Ammon's horn (tissue), 1 donor: ENCODE measurements around the gene MDM2.
A peak's percentile ranks its signal among the peaks of the same experiment; 100 is the strongest.

Experiments
- DNase-seq: peaks from one replicate; pipeline ENCODE4 v3.0.0-alpha.2; 2016; ENCODE audit warnings: low spot score

Gene MDM2

DNA sequence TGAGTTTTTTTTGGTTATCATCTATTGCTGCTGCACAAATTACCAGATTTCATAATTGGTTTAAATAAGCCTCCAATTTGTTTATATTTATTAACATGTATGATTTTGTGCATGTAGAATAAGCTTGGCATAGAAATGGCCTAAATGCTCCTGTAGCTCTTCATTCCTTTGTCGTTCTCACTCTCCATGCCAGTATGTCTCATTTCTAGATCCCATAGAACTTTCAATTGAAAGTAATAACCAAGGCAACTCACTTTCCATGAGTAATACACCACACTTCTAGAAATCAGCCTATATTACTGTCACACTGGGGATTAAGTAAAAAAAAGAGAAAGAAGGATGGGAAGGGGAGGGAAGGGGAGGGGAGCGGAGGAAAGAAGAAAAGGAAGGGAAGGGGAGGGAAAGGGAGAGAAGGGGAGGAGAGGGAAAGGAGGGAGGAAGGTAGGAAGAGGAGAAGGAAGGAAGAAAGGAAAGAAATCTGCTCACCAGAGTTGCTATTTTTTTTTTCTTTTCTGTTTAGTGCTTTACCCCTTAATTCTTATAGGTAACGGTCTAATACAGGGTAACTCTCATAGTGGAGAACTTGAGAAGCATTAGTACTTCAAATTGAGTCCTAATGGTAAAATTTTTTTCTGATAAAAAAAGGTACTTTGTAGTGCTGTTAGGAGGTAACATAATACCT is 45.6 kb downstream of the MDM2 start:
- DNase-seq: no peak

- no peak for DNase-seq
These were observed 46.1 kb downstream of the MDM2 start for GRCh38 chr12:68854078-68854468.

DNA sequence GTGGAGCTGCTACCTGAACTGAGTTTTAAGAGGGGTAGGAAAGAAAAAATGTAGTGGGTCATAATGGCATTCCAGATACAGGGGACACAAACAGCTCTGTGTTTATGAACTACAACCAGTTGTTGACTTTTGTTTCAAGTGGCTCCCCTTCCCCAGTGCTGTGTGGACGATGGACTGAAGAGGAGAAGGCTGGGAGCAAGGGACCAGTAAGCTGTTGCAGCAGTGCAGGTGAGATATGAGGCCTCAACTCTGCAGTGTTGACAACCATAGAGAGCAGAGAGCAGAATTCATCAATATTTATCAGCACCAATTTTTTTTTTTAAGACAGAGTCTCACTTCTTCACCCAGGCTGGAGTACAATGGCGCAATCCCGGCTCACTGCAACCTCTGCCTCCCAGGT is 46.6 kb downstream of the MDM2 start:
- DNase-seq: no peak

DNA sequence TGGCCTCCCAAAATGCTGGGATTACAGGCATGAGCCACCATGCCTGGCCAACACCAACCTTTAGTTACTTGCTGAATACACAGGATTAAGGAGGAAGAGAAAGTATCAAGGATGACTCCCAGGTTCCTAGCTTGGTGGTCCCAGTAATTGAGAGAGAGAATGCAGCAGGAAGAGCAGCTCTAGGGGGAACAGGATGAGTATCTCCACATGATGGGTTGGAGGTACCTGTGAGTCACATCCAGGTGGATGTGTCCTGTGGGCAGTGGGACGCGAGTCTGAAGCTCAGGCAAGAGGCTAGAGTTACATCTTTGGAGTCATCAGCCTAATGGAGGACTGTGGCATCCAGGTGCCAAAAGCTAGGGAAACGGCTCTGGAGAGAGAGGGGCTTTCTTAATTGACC is 47.1 kb downstream of the MDM2 start:
- no peak for DNase-seq

GRCh38 chr12:68855771-68856170 is 47.8 kb downstream of the MDM2 start:
- no peak for DNase-seq

GRCh38 chr12:68856510-68856909 is 48.5 kb downstream of the MDM2 start:
- DNase-seq: no peak

GRCh38 chr12:68861890-68862289 is 53.9 kb downstream of the MDM2 start:
- DNase-seq: no peak

- no peak for DNase-seq
These were observed 55.3 kb downstream of the MDM2 start for GRCh38 chr12:68863109-68863770.

DNA sequence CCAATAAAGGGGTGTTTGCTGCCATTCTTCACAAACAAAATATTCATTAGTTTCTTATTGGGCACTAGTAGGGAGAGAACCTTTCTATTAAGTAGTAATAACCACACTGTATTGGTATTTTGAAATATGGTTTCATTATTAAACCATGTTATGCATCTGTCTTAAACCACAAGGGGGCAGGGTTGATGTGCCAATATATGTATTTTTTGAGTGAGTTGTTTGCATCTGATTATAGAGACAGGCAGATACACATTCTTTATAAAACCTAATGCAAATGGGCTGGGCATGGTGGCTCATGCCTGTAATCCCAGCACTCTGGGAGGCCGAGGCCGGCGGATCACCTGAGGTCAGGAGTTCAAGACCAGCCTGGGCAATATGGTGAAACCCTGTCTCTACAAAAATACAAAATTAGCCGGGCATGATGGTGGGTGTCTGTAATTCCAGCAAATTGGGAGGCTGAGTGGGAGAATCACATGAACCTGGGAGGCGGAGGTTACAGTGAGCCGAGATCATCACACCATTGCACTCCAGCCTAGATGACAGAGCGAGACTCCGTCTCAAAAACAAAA is 56.0 kb downstream of the MDM2 start:
- DNase-seq: peak; percentile 58

GRCh38 chr12:68864604-68865003 is 56.6 kb downstream of the MDM2 start:
- no peak for DNase-seq

GRCh38 chr12:68865399-68866164 is 57.6 kb downstream of the MDM2 start:
- no peak for DNase-seq

DNA sequence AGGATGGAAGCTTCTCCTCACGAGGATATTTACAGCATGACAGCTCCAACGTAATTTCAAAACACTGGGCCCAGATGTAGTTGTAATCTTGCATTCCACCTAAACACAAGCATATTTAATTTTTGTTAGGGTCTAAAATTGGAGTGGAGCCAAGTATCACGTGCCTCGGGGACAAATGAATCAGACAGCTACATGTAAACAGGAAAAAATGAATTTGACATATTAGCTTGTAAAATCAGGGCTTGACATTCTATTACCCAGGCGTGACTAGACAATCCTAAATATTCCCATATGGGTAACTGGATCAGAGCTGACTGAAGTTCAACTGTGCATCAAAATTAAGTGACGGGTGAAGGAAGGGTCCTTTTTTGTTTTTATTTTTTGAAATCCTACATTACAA is 59.0 kb downstream of the MDM2 start:
- DNase-seq: no peak

- no peak for DNase-seq
These were observed 59.6 kb downstream of the MDM2 start for GRCh38 chr12:68867606-68868005.

- no peak for DNase-seq
These were observed 60.2 kb downstream of the MDM2 start for GRCh38 chr12:68868043-68868790.

DNA sequence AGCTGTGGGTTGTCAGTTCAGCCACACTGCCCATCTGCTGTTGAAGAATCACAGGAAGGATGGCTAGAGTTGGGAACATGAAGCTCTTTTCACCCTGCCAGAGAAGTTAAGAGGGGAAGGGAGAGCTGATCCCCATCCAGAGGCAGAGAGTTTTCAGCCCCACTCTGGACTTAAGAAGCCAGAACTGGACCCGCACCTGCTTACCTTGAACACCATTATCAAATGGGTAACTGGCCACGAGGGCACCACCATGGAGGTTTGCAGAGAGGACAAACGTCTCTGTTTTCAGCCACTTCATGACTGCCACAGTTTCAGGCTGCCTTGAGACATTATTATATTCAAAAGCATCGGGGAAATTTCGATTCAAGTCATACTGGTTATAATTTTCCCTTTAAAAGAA is 62.0 kb downstream of the MDM2 start:
- no peak for DNase-seq

DNA sequence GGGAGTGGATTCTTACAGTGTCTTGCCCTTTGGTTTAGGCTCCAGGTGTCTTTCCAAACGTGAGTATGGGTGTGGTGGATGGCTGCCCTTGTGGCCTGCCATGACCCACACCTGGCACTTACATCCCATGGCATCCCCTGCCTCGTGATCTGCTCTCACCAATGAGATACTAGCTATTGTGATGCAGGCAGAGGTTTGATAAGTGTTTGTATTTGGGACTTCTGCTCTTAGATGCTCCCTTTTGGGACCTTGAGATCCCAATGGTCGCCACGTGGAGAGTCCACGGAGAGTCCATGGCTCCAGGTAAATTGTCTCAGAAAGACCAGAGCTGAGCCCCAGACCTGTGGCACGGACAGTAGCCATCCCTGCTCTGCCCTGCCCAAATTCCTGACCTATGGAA is 62.5 kb downstream of the MDM2 start:
- no peak for DNase-seq

DNA sequence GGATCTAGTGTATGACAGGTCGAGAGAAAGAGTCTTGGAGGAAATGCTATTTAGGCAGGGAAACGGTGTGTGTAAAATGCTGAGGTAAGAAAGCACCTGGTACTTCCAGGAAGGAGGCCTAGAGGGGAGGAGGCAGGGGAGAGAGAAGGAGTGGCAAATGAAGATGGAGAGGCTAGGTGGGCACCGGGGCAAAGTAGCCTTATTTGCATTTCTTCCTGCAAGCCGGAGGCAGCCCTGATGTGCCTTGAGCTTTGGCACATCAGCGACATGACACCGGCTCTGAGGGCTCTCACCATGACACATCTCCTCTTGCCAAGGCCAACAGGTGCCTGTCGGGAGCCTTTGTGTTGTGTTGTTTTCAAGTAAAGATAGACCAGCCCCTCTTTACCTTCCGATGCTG is 63.4 kb downstream of the MDM2 start:
- no peak for DNase-seq

- DNase-seq: no peak
These were observed 63.9 kb downstream of the MDM2 start for GRCh38 chr12:68871921-68872320.

- DNase-seq: no peak
These were observed 65.3 kb downstream of the MDM2 start for GRCh38 chr12:68873316-68873715.

DNA sequence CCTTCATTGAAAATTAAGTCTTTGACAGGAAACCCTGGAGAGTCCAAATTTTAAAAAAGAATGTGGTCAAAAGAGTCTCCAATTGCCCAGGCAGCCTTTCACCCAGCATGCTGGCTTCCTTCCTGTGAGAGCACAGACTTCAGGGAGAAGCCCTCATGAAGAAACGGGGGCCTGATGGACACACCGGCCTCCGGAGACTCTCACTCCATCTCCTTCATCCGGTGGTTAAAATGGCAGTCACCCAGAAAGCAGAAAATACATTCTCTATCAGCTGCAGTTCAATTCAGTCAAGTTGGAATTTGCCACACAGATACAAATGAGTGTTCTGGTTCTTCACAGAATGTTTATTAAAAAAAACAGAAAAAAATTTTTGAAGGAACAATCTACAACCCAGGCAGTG is 68.5 kb downstream of the MDM2 start:
- DNase-seq: peak; percentile 21

GRCh38 chr12:68877583-68877982 is 69.6 kb downstream of the MDM2 start:
- DNase-seq: no peak

- DNase-seq: no peak
These were observed 70.3 kb downstream of the MDM2 start for GRCh38 chr12:68878283-68878682.
